Thoracic aorta (tissue), 2 donors: Measurements from ENCODE around the gene SLC34A2. TPM values are rescaled to one million over a fixed set of nuclear protein-coding genes. Genes with fewer than 3 reads are reported as not detected.
"Not testable (repeated sequence)": the region's sequence is repeated elsewhere in the genome, so short reads cannot be mapped to it uniquely, and the experiment has no call there.

ENCODE experiments used
- ATAC-seq: fragments of 150-250 bp; one replicate; pipeline ENCODE4 v1.8.0; 2017; ENCODE audit warnings: low read depth; ENCODE audit not compliant: insufficient number of reproducible peaks, low FRiP score
- DNase-seq: peaks from one replicate; pipeline ENCODE4 v3.0.0-alpha.2; 2020; ENCODE audit warnings: low spot score
- H3K27ac ChIP-seq, 2 donors: fragments of 200-600 bp; sonication (generic); 1 replicate in 1 of 2; 2 replicates in 1 of 2; pipeline ENCODE4 v1.5.1; 2016; ENCODE audit warnings: mild to moderate bottlenecking in 2 of 2, moderate library complexity in 2 of 2
- H3K27me3 ChIP-seq: fragments of 200-600 bp; sonication (generic); replicated peaks from 2 replicates; pipeline ENCODE4 v1.6.0; 2016; ENCODE audit warnings: mild to moderate bottlenecking; ENCODE audit not compliant: insufficient read depth
- H3K36me3 ChIP-seq: fragments of 200-600 bp; sonication (generic); one replicate; pipeline ENCODE4 v1.5.1; 2016
- H3K4me1 ChIP-seq, 2 donors: fragments of 200-600 bp; sonication (generic); 1 replicate in 1 of 2; 2 replicates in 1 of 2; pipeline versions ENCODE4 v1.5.1 to v1.6.0; 2016; ENCODE audit warnings: low read depth in 2 of 2, mild to moderate bottlenecking in 1 of 2; ENCODE audit not compliant: control insufficient read depth in 1 of 2
- H3K4me3 ChIP-seq: fragments of 200-600 bp; sonication (generic); 2 replicates; pipeline ENCODE4 v1.5.1; 2016; ENCODE audit warnings: mild to moderate bottlenecking
- H3K9me3 ChIP-seq: fragments of 200-600 bp; sonication (generic); 2 replicates; pipeline ENCODE4 v1.5.1; 2016
- total RNA-seq, 2 donors: library from RNA; depleted of rRNA; stranded (reverse); fragments of >200 nt; gene quantifications; one replicate each; pipeline versions ENCODE4 v1.1.0 to v1.2.3, GENCODE V29; 2016
- TF ChIP-seq, protein P1 (sequence below): fragments of 200-600 bp; sonication (generic); IDR thresholded peaks from one replicate; pipeline ENCODE4 v1.5.1; 2019; ENCODE audit warnings: antibody characterized with exemption

The SLC34A2 gene
- total RNA-seq, 2 donors from 2014 or later: not detected

- TF ChIP-seq, protein P1, sequence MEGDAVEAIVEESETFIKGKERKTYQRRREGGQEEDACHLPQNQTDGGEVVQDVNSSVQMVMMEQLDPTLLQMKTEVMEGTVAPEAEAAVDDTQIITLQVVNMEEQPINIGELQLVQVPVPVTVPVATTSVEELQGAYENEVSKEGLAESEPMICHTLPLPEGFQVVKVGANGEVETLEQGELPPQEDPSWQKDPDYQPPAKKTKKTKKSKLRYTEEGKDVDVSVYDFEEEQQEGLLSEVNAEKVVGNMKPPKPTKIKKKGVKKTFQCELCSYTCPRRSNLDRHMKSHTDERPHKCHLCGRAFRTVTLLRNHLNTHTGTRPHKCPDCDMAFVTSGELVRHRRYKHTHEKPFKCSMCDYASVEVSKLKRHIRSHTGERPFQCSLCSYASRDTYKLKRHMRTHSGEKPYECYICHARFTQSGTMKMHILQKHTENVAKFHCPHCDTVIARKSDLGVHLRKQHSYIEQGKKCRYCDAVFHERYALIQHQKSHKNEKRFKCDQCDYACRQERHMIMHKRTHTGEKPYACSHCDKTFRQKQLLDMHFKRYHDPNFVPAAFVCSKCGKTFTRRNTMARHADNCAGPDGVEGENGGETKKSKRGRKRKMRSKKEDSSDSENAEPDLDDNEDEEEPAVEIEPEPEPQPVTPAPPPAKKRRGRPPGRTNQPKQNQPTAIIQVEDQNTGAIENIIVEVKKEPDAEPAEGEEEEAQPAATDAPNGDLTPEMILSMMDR: no peak
- ATAC-seq (no peak), DNase-seq (no peak)
- H3K27me3 ChIP-seq: no peaks in the 10 kb centered on the region
- no peaks in the 10 kb centered on the region for H3K36me3 ChIP-seq
- H3K4me3 ChIP-seq: no peak overlapping the region
- no peaks in the 10 kb centered on the region for H3K9me3 ChIP-seq
- no peak overlapping the region for H3K27ac ChIP-seq
- no peaks in the 10 kb centered on the region for H3K4me1 ChIP-seq
These were observed 4.0 kb upstream of the SLC34A2 start for GRCh38 chr4:25651682-25652081.

DNA sequence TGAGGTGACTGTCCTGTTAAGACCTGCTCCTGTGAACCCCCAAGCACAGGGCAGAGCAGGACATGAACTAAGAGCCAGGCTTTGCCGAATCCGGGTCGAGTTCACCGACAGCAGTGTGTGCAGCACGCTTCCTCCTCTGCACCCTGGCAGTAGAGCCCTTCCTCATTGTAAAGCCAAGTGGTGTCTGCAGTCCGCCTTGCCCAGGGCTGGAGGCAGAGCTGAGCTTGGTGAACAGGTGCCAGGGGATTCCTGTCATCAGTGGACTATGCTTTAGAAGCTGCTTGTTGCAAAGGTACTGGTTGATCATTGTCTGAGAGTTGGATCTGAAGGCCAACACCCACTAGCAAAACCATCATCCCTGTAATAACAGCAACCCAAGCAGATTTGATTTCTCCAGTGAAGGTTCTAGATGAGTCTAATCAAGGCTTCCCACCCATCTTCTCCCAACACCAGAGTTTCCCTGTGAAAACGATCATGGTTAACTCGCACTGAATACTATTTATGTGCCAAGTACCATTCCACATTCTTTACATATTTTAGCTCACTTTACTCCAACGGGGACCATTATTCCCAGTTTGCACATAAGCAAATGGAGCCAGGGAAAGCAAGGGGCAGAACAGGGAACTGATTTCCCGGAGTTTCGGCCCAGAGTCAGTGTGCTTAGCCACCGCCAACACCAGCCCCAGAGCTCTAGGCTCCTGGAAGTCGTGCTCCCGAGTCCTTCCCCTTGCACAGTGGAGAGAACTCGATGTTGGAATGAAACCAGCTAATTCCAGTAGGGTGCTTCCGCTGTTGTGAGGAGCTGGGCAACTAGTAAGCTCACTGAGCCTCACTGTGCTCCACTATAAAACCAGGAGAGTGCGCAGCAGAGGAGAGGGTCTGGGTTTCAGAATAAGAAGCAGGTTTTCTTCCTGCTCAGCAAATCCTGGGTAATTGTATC is 1.4 kb upstream of the SLC34A2 start:
- DNase-seq (no peak), ATAC-seq (no peak)
- H3K9me3 ChIP-seq: no peaks in the 10 kb centered on the region
- TF ChIP-seq, protein P1: no peak
- H3K4me1 ChIP-seq: no peaks in the 10 kb centered on the region
- no peaks in the 10 kb centered on the region for H3K27me3 ChIP-seq
- H3K36me3 ChIP-seq: no peaks in the 10 kb centered on the region
- no peak overlapping the region for H3K4me3 ChIP-seq
- H3K27ac ChIP-seq: no peak overlapping the region

GRCh38 chr4:25656031-25656430 is 380 bp downstream of the SLC34A2 start:
- ATAC-seq (no peak), DNase-seq (no peak)
- TF ChIP-seq, protein P1: no peak
- Histone ChIP-seq H3K27ac (no peak overlapping the region), H3K4me1 (no peaks in the 10 kb centered on the region), H3K36me3 (no peaks in the 10 kb centered on the region), H3K27me3 (no peaks in the 10 kb centered on the region), H3K9me3 (no peaks in the 10 kb centered on the region), H3K4me3 (no peak overlapping the region)

DNA sequence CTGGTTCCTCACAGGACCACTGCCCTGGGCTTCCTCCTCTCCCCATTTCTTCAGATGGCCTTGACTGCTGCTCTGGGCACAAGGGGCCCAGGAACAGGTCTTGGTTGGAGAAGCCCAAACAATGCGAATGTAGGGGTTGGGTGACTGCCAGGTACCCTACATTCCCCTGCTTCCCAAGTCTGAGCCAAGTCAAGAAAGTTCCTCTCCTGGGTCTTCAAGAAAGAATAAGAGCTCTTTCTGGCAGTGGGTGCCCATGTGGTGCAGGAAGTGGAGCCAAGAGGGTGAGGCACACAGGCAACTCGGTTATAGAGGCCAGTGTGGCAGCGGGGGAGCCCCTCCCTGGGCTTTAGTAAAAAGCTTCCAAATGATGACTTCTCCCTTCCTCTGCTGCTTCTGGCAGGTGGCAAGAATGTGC is 2.7 kb downstream of the SLC34A2 start:
- ATAC-seq (no peak), DNase-seq (no peak)
- H3K36me3 ChIP-seq: no peaks in the 10 kb centered on the region
- H3K4me3 ChIP-seq: no peak overlapping the region
- no peaks in the 10 kb centered on the region for H3K9me3 ChIP-seq
- H3K27me3 ChIP-seq: no peaks in the 10 kb centered on the region
- H3K27ac ChIP-seq: no peak overlapping the region
- TF ChIP-seq, protein P1: no peak
- H3K4me1 ChIP-seq: no peaks in the 10 kb centered on the region

DNA sequence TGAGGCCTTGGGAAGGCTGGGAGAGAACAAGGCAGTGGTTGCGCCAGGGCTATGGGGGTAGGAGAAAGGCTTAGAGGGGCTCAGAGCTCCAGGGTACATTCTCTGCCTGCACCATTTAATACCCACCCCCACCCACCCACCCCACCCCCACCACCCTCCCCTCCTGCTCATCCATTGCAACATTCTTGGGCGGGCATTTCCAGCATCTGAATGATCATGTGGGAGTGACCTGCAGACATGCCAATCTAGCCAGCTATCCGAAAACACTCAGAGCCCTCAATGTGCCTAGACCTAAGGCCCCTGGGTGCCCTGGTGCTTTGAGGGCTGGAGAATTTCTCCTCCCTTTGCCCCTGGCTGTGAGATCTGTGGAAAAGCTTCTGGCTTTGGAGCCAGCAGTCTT is 3.1 kb downstream of the SLC34A2 start:
- Histone ChIP-seq H3K9me3 (no peaks in the 10 kb centered on the region), H3K27me3 (no peaks in the 10 kb centered on the region), H3K4me3 (no peak overlapping the region), H3K36me3 (no peaks in the 10 kb centered on the region), H3K4me1 (no peaks in the 10 kb centered on the region), H3K27ac (no peak overlapping the region)
- TF ChIP-seq, protein P1: no peak
- DNase-seq (no peak), ATAC-seq (no peak)

- not testable (repeated sequence) for DNase-seq, H3K27ac ChIP-seq, H3K36me3 ChIP-seq, H3K4me1 ChIP-seq, H3K9me3 ChIP-seq, H3K4me3 ChIP-seq, ATAC-seq, H3K27me3 ChIP-seq
These were observed 5.8 kb downstream of the SLC34A2 start for GRCh38 chr4:25661441-25661840.
